ENCODE data around the gene GPX2.
A peak's percentile ranks its signal among the peaks of the same experiment; 100 is the strongest.

GPX2 gene

GRCh38 chr14:64971943-64972791 lies 29.6 kb upstream of the GPX2 start, which contains the start of gene RAB15:
Gene RAB15 (minus strand): TSS chr14:64972336. CDS start chr14:64972076, 260 bp downstream.
- H3K4me3 ChIP-seq (ENCODE audit: low read depth, low read length) = peak within 1 kb of the TSS; percentile 83
- H3K79me2 ChIP-seq (ENCODE audit: control insufficient read depth, insufficient read depth, low read length, unreplicated experiment) = no peaks in the 10 kb centered on the region
- no peak within 1 kb of the TSS for H3K27ac ChIP-seq (ENCODE audit: low read depth, low read length)
- H3K27me3 ChIP-seq (ENCODE audit: insufficient read depth, low read length) = peaks cover 4% of the 10 kb centered on the region; the same call in 1 of the 2 replicates
- H3K4me1 ChIP-seq (ENCODE audit: control insufficient read depth, insufficient read depth, low read length, unreplicated experiment) = no peaks in the 10 kb centered on the region
- H2AFZ ChIP-seq (ENCODE audit: low read length, unreplicated experiment) = peak within 1 kb of the TSS; percentile 98
- H3K36me3 ChIP-seq (ENCODE audit: insufficient read depth, low read length) = no peaks in the 10 kb centered on the region

DNA sequence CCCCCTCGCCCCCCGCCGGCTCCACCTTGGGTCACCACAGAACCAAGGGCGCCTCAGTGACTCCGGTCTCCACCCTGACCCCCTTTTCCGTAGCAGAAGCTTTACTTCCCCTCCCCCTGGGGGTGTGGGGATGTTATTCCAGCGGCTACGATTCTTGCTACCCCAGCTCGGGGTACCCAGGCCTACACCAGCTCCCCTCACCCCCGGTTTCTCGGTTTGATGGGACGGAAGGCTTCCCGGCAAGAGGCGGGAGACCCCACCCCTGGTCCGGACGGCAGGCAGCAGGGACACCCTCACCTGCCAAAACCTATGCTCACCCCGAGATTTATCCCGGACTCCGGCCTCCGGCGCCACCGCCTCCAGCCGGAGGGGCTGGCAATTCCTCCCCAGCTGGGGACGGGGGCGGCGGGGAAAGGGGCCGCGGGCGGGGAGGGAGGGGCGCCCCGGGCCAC lies 29.0 kb upstream of the GPX2 start:
- peak overlapping the region; percentile 82 for H3K4me3 ChIP-seq (ENCODE audit: low read depth, low read length)
- no peaks in the 10 kb centered on the region for H3K79me2 ChIP-seq (ENCODE audit: control insufficient read depth, insufficient read depth, low read length, unreplicated experiment)
- H3K36me3 ChIP-seq (ENCODE audit: insufficient read depth, low read length) = no peaks in the 10 kb centered on the region
- H3K27ac ChIP-seq (ENCODE audit: low read depth, low read length) = no peak overlapping the region
- no peaks in the 10 kb centered on the region for H3K27me3 ChIP-seq (ENCODE audit: insufficient read depth, low read length)
- H3K4me1 ChIP-seq (ENCODE audit: control insufficient read depth, insufficient read depth, low read length, unreplicated experiment) = no peaks in the 10 kb centered on the region
- H2AFZ ChIP-seq (ENCODE audit: low read length, unreplicated experiment) = peak overlapping the region; percentile 52

DNA sequence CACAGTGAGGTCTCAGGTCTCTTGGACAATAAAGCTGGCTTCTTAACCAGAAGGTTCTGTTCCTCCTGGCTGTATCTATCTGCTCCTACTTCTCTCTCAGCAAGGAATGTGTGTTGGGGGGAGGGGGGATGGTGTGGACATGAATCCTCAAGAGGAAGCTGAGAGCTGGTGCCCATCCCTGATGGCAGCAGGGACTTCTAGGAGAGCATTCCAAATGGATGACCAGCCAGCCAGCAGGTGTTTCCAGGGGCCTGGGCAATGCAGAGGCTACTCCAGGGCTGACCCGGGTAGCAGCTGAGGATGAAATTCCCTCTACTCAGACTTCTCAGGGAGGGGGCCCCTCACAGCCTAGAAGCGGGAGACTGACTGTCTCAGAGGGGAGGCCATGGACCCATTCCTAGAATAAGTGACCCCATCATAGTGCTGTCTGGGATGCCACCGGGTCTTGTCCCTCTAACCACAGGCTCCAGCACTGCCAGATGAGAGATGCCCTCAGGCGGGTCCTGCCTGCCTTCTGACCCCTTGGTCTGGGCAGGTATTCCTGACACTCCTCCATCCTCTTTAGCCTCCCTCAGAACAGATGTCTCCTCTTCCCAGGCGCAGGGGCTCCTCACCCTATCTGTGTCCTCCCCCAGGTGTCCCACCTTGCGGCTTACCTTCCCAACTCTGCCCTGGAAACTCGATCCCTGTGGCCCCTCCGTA lies 28.4 kb upstream of the GPX2 start:
- H2AFZ ChIP-seq (ENCODE audit: low read length, unreplicated experiment) = no peak overlapping the region
- H3K4me3 ChIP-seq (ENCODE audit: low read depth, low read length) = peak overlapping the region; percentile 82
- H3K79me2 ChIP-seq (ENCODE audit: control insufficient read depth, insufficient read depth, low read length, unreplicated experiment) = no peaks in the 10 kb centered on the region
- H3K27me3 ChIP-seq (ENCODE audit: insufficient read depth, low read length) = no peaks in the 10 kb centered on the region
- no peak overlapping the region for H3K27ac ChIP-seq (ENCODE audit: low read depth, low read length)
- no peaks in the 10 kb centered on the region for H3K36me3 ChIP-seq (ENCODE audit: insufficient read depth, low read length)
- no peaks in the 10 kb centered on the region for H3K4me1 ChIP-seq (ENCODE audit: control insufficient read depth, insufficient read depth, low read length, unreplicated experiment)

GRCh38 chr14:64970041-64970440 lies 27.5 kb upstream of the GPX2 start:
- Histone ChIP-seq H2AFZ (ENCODE audit: low read length, unreplicated experiment) (no peak overlapping the region), H3K4me3 (ENCODE audit: low read depth, low read length) (no peak overlapping the region), H3K4me1 (ENCODE audit: control insufficient read depth, insufficient read depth, low read length, unreplicated experiment) (no peaks in the 10 kb centered on the region)

DNA sequence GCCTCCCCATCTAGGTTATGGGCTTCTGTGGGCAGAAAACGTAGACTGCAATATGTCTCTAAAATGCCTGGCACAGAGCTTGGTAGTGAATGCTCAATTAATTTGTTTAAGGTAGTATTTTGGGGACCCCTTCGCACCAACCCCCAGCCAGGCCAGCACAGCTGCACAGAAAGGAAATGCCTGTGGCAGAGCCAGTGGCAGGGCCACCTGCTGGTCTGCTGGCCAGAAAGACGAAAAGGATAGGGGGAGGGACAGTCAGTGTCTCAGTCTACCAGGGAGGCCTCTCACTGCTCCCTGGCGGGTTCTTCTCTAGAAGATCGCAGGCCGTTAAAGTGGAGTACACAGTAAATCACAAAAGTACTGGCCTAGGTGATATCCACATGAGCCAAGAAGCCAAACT lies 26.1 kb upstream of the GPX2 start:
- Histone ChIP-seq H3K36me3 (ENCODE audit: insufficient read depth, low read length) (no peaks in the 10 kb centered on the region), H3K27ac (ENCODE audit: low read depth, low read length) (no peak overlapping the region), H3K27me3 (ENCODE audit: insufficient read depth, low read length) (no peaks in the 10 kb centered on the region), H3K79me2 (ENCODE audit: control insufficient read depth, insufficient read depth, low read length, unreplicated experiment) (no peaks in the 10 kb centered on the region), H3K4me1 (ENCODE audit: control insufficient read depth, insufficient read depth, low read length, unreplicated experiment) (no peaks in the 10 kb centered on the region), H3K4me3 (ENCODE audit: low read depth, low read length) (no peak overlapping the region), H2AFZ (ENCODE audit: low read length, unreplicated experiment) (no peak overlapping the region)

More at GRCh38 chr14:64970041-64970440, 27.5 kb upstream of the GPX2 start:
- H3K27ac ChIP-seq (ENCODE audit: low read depth, low read length) = no peak overlapping the region
- H3K79me2 ChIP-seq (ENCODE audit: control insufficient read depth, insufficient read depth, low read length, unreplicated experiment) = no peaks in the 10 kb centered on the region
- H3K27me3 ChIP-seq (ENCODE audit: insufficient read depth, low read length) = no peaks in the 10 kb centered on the region
- H3K36me3 ChIP-seq (ENCODE audit: insufficient read depth, low read length) = no peaks in the 10 kb centered on the region

DNA sequence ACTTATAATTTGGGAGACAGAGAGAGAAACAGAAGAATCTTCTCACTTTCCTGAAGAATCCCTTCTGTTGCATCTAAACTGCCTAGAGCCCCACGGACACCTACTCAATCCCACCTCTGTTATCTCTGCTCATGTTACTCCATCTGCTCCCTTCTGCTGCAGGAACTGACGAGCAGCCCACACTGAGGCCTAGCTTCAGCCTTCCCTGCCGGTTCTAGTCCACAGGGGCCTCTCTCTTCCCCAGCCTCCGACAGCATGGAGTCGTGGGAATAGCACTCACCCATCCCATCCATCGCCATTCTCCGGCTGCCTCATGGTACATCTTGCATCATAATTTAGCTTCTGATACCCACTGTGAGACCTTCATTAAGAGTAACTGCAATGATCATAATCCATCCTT lies 25.6 kb upstream of the GPX2 start:
- no peak overlapping the region for H3K27ac ChIP-seq (ENCODE audit: low read depth, low read length)
- no peaks in the 10 kb centered on the region for H3K4me1 ChIP-seq (ENCODE audit: control insufficient read depth, insufficient read depth, low read length, unreplicated experiment)
- no peak overlapping the region for H3K4me3 ChIP-seq (ENCODE audit: low read depth, low read length)
- no peaks in the 10 kb centered on the region for H3K27me3 ChIP-seq (ENCODE audit: insufficient read depth, low read length)
- no peaks in the 10 kb centered on the region for H3K36me3 ChIP-seq (ENCODE audit: insufficient read depth, low read length)
- H2AFZ ChIP-seq (ENCODE audit: low read length, unreplicated experiment) = no peak overlapping the region
- no peaks in the 10 kb centered on the region for H3K79me2 ChIP-seq (ENCODE audit: control insufficient read depth, insufficient read depth, low read length, unreplicated experiment)

DNA sequence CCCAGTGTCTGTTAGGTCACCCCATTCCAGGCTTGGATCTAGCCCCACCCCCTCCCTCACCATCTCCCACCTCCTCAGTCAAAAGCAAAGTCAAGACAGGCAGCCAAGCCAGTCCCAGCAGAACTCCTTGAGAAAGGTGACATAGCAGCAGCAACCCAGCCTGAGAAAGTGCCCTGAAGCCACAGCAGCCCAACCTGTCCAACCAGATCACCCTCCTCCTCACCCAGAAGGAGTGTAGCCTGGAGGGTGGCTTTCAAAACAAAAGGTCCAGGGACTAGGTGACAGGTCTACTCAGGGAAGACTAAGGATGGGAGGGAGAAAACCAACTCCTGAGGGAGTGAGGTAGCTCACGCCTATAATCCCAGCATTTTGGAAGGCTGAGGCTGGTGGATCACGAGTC lies 24.4 kb upstream of the GPX2 start:
- H2AFZ ChIP-seq (ENCODE audit: low read length, unreplicated experiment) = no peak overlapping the region
- no peaks in the 10 kb centered on the region for H3K27me3 ChIP-seq (ENCODE audit: insufficient read depth, low read length)
- no peak overlapping the region for H3K27ac ChIP-seq (ENCODE audit: low read depth, low read length)
- H3K79me2 ChIP-seq (ENCODE audit: control insufficient read depth, insufficient read depth, low read length, unreplicated experiment) = no peaks in the 10 kb centered on the region
- no peak overlapping the region for H3K4me3 ChIP-seq (ENCODE audit: low read depth, low read length)
- no peaks in the 10 kb centered on the region for H3K36me3 ChIP-seq (ENCODE audit: insufficient read depth, low read length)
- no peaks in the 10 kb centered on the region for H3K4me1 ChIP-seq (ENCODE audit: control insufficient read depth, insufficient read depth, low read length, unreplicated experiment)

DNA sequence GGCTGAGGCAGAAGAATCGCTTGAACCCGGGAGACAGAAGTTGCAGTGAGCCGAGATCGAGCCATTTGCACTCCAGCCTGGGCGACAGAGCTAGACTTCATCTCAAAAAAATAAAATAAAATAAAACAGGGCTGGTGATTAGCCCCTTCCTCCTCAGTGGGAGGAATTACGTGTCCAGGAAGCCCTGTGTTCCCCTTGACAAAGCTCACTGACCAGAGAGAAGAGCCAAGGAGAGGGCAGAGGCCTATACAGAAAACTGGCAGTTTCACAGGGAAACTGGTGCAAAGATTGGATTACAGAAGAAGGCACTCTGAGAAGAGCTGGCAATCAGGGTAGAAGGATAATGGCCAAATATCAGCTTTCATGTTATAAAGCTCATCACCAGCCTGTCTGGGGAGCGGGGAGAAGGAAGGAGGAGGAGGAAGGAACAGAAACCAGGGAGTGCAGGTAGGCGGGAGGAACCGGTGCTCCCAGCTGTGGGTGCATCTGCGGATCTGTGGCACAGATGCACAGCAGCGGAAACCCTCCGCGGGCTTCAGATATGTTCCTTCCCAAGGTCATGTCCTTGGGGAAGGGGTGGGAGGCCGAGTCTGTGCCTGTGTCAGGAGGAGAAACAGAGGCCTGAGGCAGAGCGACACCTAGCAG lies 22.9 kb upstream of the GPX2 start:
- Histone ChIP-seq H2AFZ (ENCODE audit: low read length, unreplicated experiment) (no peak overlapping the region), H3K27ac (ENCODE audit: low read depth, low read length) (no peak overlapping the region), H3K4me1 (ENCODE audit: control insufficient read depth, insufficient read depth, low read length, unreplicated experiment) (no peaks in the 10 kb centered on the region), H3K79me2 (ENCODE audit: control insufficient read depth, insufficient read depth, low read length, unreplicated experiment) (no peaks in the 10 kb centered on the region), H3K4me3 (ENCODE audit: low read depth, low read length) (no peak overlapping the region), H3K27me3 (ENCODE audit: insufficient read depth, low read length) (no peaks in the 10 kb centered on the region), H3K36me3 (ENCODE audit: insufficient read depth, low read length) (no peaks in the 10 kb centered on the region)

DNA sequence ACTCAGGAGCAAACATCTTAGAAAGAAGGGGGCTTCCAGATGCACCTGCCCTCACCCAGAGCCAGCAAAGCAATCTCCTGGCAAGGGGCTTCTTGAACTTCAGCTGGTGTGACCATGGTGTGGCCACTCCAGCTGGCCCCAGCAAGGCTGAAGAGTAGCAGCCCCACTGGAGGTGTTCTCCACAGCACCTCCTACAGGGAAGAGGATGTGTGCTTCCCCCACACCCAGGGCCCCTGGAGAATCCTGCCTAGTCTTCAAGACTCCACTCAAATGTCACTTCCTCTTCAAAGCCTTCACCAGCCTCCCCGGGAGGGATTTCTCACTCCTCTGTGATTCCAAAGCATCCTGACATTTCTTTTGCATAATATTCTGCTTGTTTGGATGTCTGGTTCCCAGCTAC lies 21.1 kb upstream of the GPX2 start:
- no peak overlapping the region for H2AFZ ChIP-seq (ENCODE audit: low read length, unreplicated experiment)
- H3K4me1 ChIP-seq (ENCODE audit: control insufficient read depth, insufficient read depth, low read length, unreplicated experiment) = no peaks in the 10 kb centered on the region
- no peaks in the 10 kb centered on the region for H3K79me2 ChIP-seq (ENCODE audit: control insufficient read depth, insufficient read depth, low read length, unreplicated experiment)
- H3K36me3 ChIP-seq (ENCODE audit: insufficient read depth, low read length) = no peaks in the 10 kb centered on the region
- H3K27me3 ChIP-seq (ENCODE audit: insufficient read depth, low read length) = no peaks in the 10 kb centered on the region
- no peak overlapping the region for H3K4me3 ChIP-seq (ENCODE audit: low read depth, low read length)
- no peak overlapping the region for H3K27ac ChIP-seq (ENCODE audit: low read depth, low read length)

DNA sequence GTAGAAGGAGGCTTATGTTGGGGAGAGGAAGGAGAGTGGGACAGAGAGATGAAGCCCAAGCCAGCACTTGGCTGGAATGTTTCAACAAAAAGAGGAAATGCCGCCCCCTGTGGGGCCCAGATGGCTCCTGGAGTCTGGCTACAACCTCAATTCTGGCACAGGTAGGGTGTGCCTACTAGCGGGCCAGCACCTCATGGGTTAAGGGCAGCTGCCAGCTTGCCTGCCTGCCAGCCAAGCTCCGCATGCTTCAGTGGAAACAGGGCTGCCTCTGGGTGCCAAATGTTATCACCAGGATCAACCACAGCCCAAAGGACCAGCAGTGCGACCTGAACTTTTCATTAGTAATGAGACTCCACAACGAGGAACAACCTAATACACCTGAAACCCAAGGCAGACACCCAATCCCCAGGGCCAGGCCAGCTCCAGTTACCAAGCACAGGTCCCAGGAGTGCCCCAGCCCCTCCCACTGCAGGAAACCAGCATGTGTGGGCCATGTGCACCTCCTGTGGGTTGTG lies 18.3 kb upstream of the GPX2 start:
- Histone ChIP-seq H3K79me2 (ENCODE audit: control insufficient read depth, insufficient read depth, low read length, unreplicated experiment) (no peaks in the 10 kb centered on the region), H2AFZ (ENCODE audit: low read length, unreplicated experiment) (no peak overlapping the region), H3K4me3 (ENCODE audit: low read depth, low read length) (no peak overlapping the region), H3K36me3 (ENCODE audit: insufficient read depth, low read length) (no peaks in the 10 kb centered on the region), H3K27me3 (ENCODE audit: insufficient read depth, low read length) (no peaks in the 10 kb centered on the region), H3K4me1 (ENCODE audit: control insufficient read depth, insufficient read depth, low read length, unreplicated experiment) (no peaks in the 10 kb centered on the region), H3K27ac (ENCODE audit: low read depth, low read length) (no peak overlapping the region)

Data from ACC112 (cell line).